SK-N-SH treated with all-trans-retinoic acid at 6 μM for 48 hours (cell line): ENCODE measurements around the gene EDN1.

Experiments used
- CSDC2 ChIP-seq: fragments of 250-450 bp; sonication (Bioruptor Pico); IDR thresholded peaks from 2 replicates; pipeline ENCODE4 v1.5.0; 2020; ENCODE audit warnings: mild to moderate bottlenecking, moderate library complexity
- ESRRG ChIP-seq: fragments of 250-450 bp; sonication (Bioruptor Pico); IDR thresholded peaks from 2 replicates; pipeline ENCODE4 v1.6.1; 2021; ENCODE audit warnings: mild to moderate bottlenecking
- GLIS3 ChIP-seq: fragments of 250-450 bp; sonication (Bioruptor Pico); IDR thresholded peaks from 2 replicates; pipeline ENCODE4 v1.5.0; 2020; ENCODE audit warnings: mild to moderate bottlenecking, moderate library complexity
- RARB ChIP-seq: fragments of 250-450 bp; sonication (Bioruptor Pico); IDR thresholded peaks from 2 replicates; pipeline ENCODE4 v1.8.0; 2021; ENCODE audit warnings: mild to moderate bottlenecking, moderate library complexity
- SNAI2 ChIP-seq: fragments of 250-450 bp; sonication (Bioruptor Pico); IDR thresholded peaks from 2 replicates; pipeline ENCODE4 v1.5.0; 2020; ENCODE audit warnings: mild to moderate bottlenecking, moderate library complexity
- TOX ChIP-seq: fragments of 250-450 bp; sonication (Bioruptor Pico); IDR thresholded peaks from 2 replicates; pipeline ENCODE4 v1.8.0; 2021; ENCODE audit warnings: mild to moderate bottlenecking, moderate library complexity, borderline replicate concordance
- ZC3H10 ChIP-seq: fragments of 250-450 bp; sonication (Bioruptor Pico); IDR thresholded peaks from 2 replicates; pipeline ENCODE4 v1.5.1; 2021; ENCODE audit warnings: mild to moderate bottlenecking, moderate library complexity

DNA sequence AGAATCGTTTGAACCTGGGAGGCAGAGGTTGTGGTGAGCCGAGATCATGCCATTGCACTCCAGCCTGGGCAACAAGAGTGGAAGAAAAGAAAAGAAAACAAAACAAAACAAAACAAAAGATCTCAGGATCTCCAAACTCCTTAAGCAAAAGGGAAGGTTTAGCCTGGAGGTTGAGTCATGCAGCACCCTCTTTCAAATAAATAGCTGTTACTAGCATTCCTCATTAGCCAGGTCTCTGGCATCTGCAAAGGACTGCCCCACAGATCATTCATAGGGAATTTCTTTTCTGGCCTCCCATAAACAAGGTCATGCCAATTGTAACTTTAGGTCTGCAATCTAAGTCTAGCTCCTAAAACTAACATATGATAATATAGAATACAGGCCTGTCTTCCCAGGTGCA is 37.2 kb downstream of the EDN1 start:
- TF ChIP-seq CSDC2 (CRISPR knock-in tag) (no peak), RARB (no peak), SNAI2 (CRISPR knock-in tag) (no peak), ZC3H10 (CRISPR knock-in tag) (no peak), GLIS3 (CRISPR knock-in tag) (no peak), TOX (CRISPR knock-in tag) (no peak), ESRRG (CRISPR knock-in tag) (no peak)
